HG03520 (cell line): ENCODE measurements around the gene KLHL22.
"Not testable (repeated sequence)": the region's sequence is repeated elsewhere in the genome, so short reads cannot be mapped to it uniquely, and the experiment has no call there.

Experiments used
- ATAC-seq: cut with Tn5 transposase; IDR thresholded peaks from one replicate; pipeline ENCODE4 v1.9.1; 2021; ENCODE audit warnings: mild to moderate bottlenecking, moderate library complexity; ENCODE audit not compliant: unreplicated experiment

Gene KLHL22

GRCh38 chr22:20423906-20424551, 71.6 kb downstream of the KLHL22 start:
- ATAC-seq, result no peak

GRCh38 chr22:20423008-20423905, 72.3 kb downstream of the KLHL22 start:
- ATAC-seq, result no peak

- no peak for ATAC-seq
These were observed 73.2 kb downstream of the KLHL22 start for GRCh38 chr22:20422271-20423007.

- ATAC-seq, result no peak
These were observed 74.1 kb downstream of the KLHL22 start for GRCh38 chr22:20421507-20421874.

- no peak for ATAC-seq
These were observed 75.3 kb downstream of the KLHL22 start for GRCh38 chr22:20420157-20420842.

GRCh38 chr22:20419664-20419951, 76.0 kb downstream of the KLHL22 start:
- no peak for ATAC-seq

- ATAC-seq, result no peak
These were observed 77.3 kb downstream of the KLHL22 start for GRCh38 chr22:20418211-20418788.

GRCh38 chr22:20415699-20416098, 79.9 kb downstream of the KLHL22 start:
- not testable (repeated sequence) for ATAC-seq

GRCh38 chr22:20415241-20415640, 80.4 kb downstream of the KLHL22 start:
- ATAC-seq, result not testable (repeated sequence)

- no peak for ATAC-seq
These were observed 81.1 kb downstream of the KLHL22 start for GRCh38 chr22:20414450-20414849.

GRCh38 chr22:20414059-20414440, 81.5 kb downstream of the KLHL22 start:
- no peak for ATAC-seq

GRCh38 chr22:20413217-20414058, 82.2 kb downstream of the KLHL22 start:
- no peak for ATAC-seq

GRCh38 chr22:20412474-20413216, 83.0 kb downstream of the KLHL22 start:
- ATAC-seq, result no peak

- not testable (repeated sequence) for ATAC-seq
These were observed 86.2 kb downstream of the KLHL22 start for GRCh38 chr22:20409385-20409784.

GRCh38 chr22:20408891-20409290, 86.7 kb downstream of the KLHL22 start:
- no peak for ATAC-seq

GRCh38 chr22:20407829-20408228, 87.8 kb downstream of the KLHL22 start:
- ATAC-seq, result no peak

- no peak for ATAC-seq
These were observed 88.7 kb downstream of the KLHL22 start for GRCh38 chr22:20406686-20407408.

- ATAC-seq, result no peak
These were observed 89.5 kb downstream of the KLHL22 start for GRCh38 chr22:20405931-20406685.
